A549 (cell line): ENCODE measurements around the gene TTLL9. TPM values are rescaled to one million over a fixed set of nuclear protein-coding genes. Genes with fewer than 3 reads are reported as not detected.

Source experiments
- ATAC-seq, 2 experiments: fragments of 200-7000 bp in 1 of 2; fragments of >200 bp in 1 of 2; cut with Nextera tagmentation in 1 of 2; cut with Tn5 transposase in 1 of 2; 3 replicates each; pipeline versions ENCODE4 v1.8.0 to v1.9.1; 2018 to 2020; ENCODE audit warnings: mild to moderate bottlenecking in 1 of 2, moderate library complexity in 1 of 2
- CTCF ChIA-PET: fragments of 300-600 bp; sonication (Branson Sonifier 250); formaldehyde crosslinking; extraction: SDS; loops from one replicate; lab custom pipeline; 2021; ENCODE audit warnings: antibody characterized with exemption, inconsistent platforms; lab: Yijun Ruan, JAX
- POLR2A ChIA-PET: fragments of 350-600 bp; formaldehyde crosslinking; extraction: SDS; loops from one replicate; lab custom pipeline; 2021; ENCODE audit warnings: antibody characterized with exemption, inconsistent platforms; lab: Yijun Ruan, JAX
- DNase-seq, 2 experiments: peaks; one replicate each; pipeline versions ENCODE4 v3.0.0 to v3.0.0-alpha.2; 2011 to 2016; ENCODE audit warnings: low read depth in 1 of 2, low spot score in 1 of 2
- FAIRE-seq: peaks from 2 replicates; lab custom pipeline; 2011; peaks lifted over from hg19 to GRCh38; lab: Jason Lieb, UNC
- H3K27ac ChIP-seq, 2 experiments: fragments of >200 bp; sonication (Bioruptor Twin); formaldehyde crosslinking; 3 replicates each; pipeline ENCODE4 v1.5.1; 2016 to 2017
- H3K4me1 ChIP-seq: fragments of >200 bp; sonication (Bioruptor Twin); formaldehyde crosslinking; 3 replicates; pipeline ENCODE4 v1.6.1; 2016
- H3K4me2 ChIP-seq: fragments of >200 bp; sonication (Bioruptor Twin); formaldehyde crosslinking; 3 replicates; pipeline ENCODE4 v1.6.1; 2016
- H3K4me3 ChIP-seq: fragments of >200 bp; sonication (Bioruptor Twin); formaldehyde crosslinking; 3 replicates; pipeline ENCODE4 v1.5.1; 2016
- H3K9me3 ChIP-seq: fragments of >200 bp; sonication (Bioruptor Twin); formaldehyde crosslinking; 3 replicates; pipeline ENCODE4 v1.6.1; 2016
- CEBPB ChIP-seq, 2 experiments: fragments of >200 bp in 1 of 2; sonication (Bioruptor Twin) in 1 of 2; formaldehyde crosslinking in 1 of 2; IDR thresholded peaks; 2 replicates each; pipeline ENCODE4 v1.6.1; 2012 to 2016
- CTCF ChIP-seq: fragments of >200 bp; sonication (Bioruptor Twin); formaldehyde crosslinking; IDR thresholded peaks from 3 replicates; pipeline ENCODE4 v1.5.1; 2016
- E2F6 ChIP-seq: IDR thresholded peaks from 2 replicates; pipeline ENCODE4 v1.6.1; 2012; ENCODE audit warnings: low read depth, borderline replicate concordance
- ESRRA ChIP-seq: fragments of 150-350 bp; IDR thresholded peaks from 2 replicates; pipeline ENCODE4 v1.6.1; 2014; ENCODE audit warnings: mild to moderate bottlenecking, low read length, borderline replicate concordance
- FOSL2 ChIP-seq, 2 experiments: fragments of 450-650 bp in 1 of 2; fragments of >200 bp in 1 of 2; sonication (Bioruptor Twin) in 1 of 2; formaldehyde crosslinking; IDR thresholded peaks; 2 replicates each; pipeline versions ENCODE4 v1.5.0 to v1.6.1; 2016 to 2020; ENCODE audit warnings: mild to moderate bottlenecking in 1 of 2, moderate library complexity in 1 of 2
- HOXB5 ChIP-seq: fragments of 250-450 bp; sonication (Bioruptor Pico); IDR thresholded peaks from 2 replicates; pipeline ENCODE4 v1.5.0; 2020; ENCODE audit warnings: mild to moderate bottlenecking, moderate library complexity
- JUN ChIP-seq, 2 experiments: fragments of >200 bp; sonication (Bioruptor Twin); formaldehyde crosslinking; IDR thresholded peaks; 2 replicates in 1 of 2; 3 replicates in 1 of 2; pipeline ENCODE4 v1.6.1; 2016 to 2017
- JUNB ChIP-seq: fragments of >200 bp; sonication (Bioruptor Twin); formaldehyde crosslinking; IDR thresholded peaks from 2 replicates; pipeline ENCODE4 v1.6.1; 2016
- KDM5A ChIP-seq: fragments of 200-600 bp; sonication (generic); IDR thresholded peaks from 2 replicates; pipeline ENCODE4 v1.6.1; 2016; ENCODE audit warnings: antibody characterized with exemption, mild to moderate bottlenecking
- MAFK ChIP-seq: fragments of 450-650 bp; IDR thresholded peaks from 2 replicates; pipeline ENCODE4 v1.6.1; 2014; ENCODE audit not compliant: partially characterized antibody
- MAX ChIP-seq: IDR thresholded peaks from 2 replicates; pipeline ENCODE4 v1.6.1; 2012
- POLR2A ChIP-seq: IDR thresholded peaks from 2 replicates; pipeline ENCODE4 v1.6.1; 2012; ENCODE audit warnings: mild to moderate bottlenecking, low read length
- RARB ChIP-seq: fragments of 250-450 bp; sonication (Bioruptor Pico); IDR thresholded peaks from 2 replicates; pipeline ENCODE4 v1.8.0; 2021; ENCODE audit warnings: mild to moderate bottlenecking, moderate library complexity
- SREBF2 ChIP-seq: fragments of 450-650 bp; IDR thresholded peaks from 2 replicates; pipeline ENCODE4 v1.6.1; 2014; ENCODE audit warnings: mild to moderate bottlenecking, moderate library complexity
- ZNF302 ChIP-seq: fragments of 250-450 bp; sonication (Bioruptor Pico); IDR thresholded peaks from 2 replicates; pipeline ENCODE4 v1.9.0; 2021; ENCODE audit warnings: inconsistent platforms, mild to moderate bottlenecking, moderate library complexity
- ZSCAN20 ChIP-seq: fragments of 250-450 bp; sonication (Bioruptor Pico); IDR thresholded peaks from 2 replicates; pipeline ENCODE4 v1.8.0; 2022; ENCODE audit warnings: mild to moderate bottlenecking, moderate library complexity
- WGBS: methylation state at CpG from one replicate; pipeline ENCODE4 v1.1.6; 2017; ENCODE audit errors: missing lambda C conversion rate; 5-methylcytosine and 5-hydroxymethylcytosine counted together
- polyA plus RNA-seq, 4 experiments: library from polyadenylated mRNA; depleted of rRNA in 3 of 4; stranded (reverse); fragments of >200 nt; fragmentation: RNase III in 1 of 4; extraction: RNeasy Plus Mini Kit Qiagen cat#74134 plus additional on column Dnase treatment in 1 of 4; gene quantifications; 2 replicates in 3 of 4; 3 replicates in 1 of 4; pipeline ENCODE4 v1.2.3, GENCODE V29; 2011 to 2017
- TF ChIP-seq, protein P1 (sequence below): fragments of 200-600 bp; sonication (generic); IDR thresholded peaks from 2 replicates; pipeline ENCODE4 v1.6.1; 2016; ENCODE audit warnings: antibody characterized with exemption, mild to moderate bottlenecking, moderate library complexity
- TF ChIP-seq, protein P2 (sequence below): fragments of 150-350 bp; IDR thresholded peaks from 2 replicates; pipeline ENCODE4 v1.6.1; 2014; ENCODE audit warnings: low read depth, mild to moderate bottlenecking, low read length
- TF ChIP-seq, protein P3 (sequence below): fragments of >200 bp; sonication (Bioruptor Twin); formaldehyde crosslinking; IDR thresholded peaks from 2 replicates; pipeline ENCODE4 v1.6.1; 2016

The TTLL9 gene
- polyA plus RNA-seq, 2 of the 4 experiments (the other 2 are of a cell fraction): 0.06 to 0.15 TPM

DNA sequence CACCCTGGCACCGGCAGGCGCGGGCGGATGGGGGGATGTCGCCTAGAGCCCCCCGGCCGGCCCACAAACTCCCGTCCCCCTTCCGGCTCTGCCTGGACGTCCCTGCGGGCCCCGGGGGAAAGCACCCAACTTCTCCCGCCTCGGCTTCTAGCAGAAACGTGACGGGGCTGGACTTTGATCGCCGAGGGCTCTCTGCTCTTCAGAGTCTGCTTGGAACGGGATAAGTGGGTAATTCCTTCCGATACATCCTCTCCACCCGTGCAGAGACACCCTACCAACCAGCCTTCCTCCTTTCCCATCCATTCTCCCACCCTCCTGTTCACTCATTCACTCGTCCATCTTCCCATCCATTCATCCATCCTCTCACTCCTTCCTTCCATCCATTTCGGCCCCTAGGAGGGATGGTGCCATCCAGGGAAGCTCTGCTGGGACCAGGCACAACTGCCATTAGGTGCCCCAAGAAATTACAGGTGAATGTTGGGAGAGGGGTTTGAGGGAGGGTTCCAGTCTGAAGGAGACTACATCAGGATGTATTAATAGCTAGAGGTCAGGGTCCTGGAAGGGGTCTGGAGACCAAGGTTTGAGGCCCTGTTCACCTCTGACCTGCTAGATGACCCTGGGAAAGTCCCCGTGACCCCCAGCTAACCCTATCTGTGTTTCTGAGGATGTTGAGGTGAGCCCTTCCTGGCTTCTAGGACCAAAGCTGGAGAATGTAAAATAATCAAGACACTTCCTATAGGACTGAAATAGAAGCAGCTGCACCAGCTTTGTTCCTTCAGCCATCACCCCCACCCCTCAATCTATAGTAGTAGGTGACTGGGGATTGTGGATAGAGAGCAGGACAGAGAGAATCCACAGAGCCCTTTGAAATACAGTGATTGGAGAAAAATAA, 538 bp downstream of the TTLL9 start:
- DNase-seq (no peak), ATAC-seq (no peak; a peak in 2 of 6 replicates), FAIRE-seq (no peak)
- ChIA-PET POLR2A (interaction anchor here (1.3 kb wide), 1 partner anchor 9 kb away, joined by 5 read pairs; no protein-coding TSS in a partner anchor), CTCF (interaction anchor here (0.9 to 3.9 kb wide), 9 partner anchors 8 to 81 kb away, joined by 3 to 22 read pairs (median 6); partner anchors contain the start of genes FOXS1 and PDRG1)
- Histone ChIP-seq H3K4me2 (peak overlapping the region; percentile 99), H3K4me3 (peak overlapping the region; percentile 70), H3K27ac (peak overlapping the region; percentile 66 to 90), H3K4me1 (peaks cover 12% of the 10 kb centered on the region; the same call in 2 of the 3 replicates), H3K9me3 (no peaks in the 10 kb centered on the region)
- TF ChIP-seq ZSCAN20 (CRISPR knock-in tag) (no peak), FOSL2 (IDR thresholded peaks at IDR 0.05) (no peak), FOSL2 (CRISPR knock-in tag; IDR thresholded peaks at IDR 0.05) (no peak), HOXB5 (CRISPR knock-in tag) (no peak), CEBPB (IDR thresholded peaks at IDR 0.05) (no peak), KDM5A (no peak), ESRRA (no peak), MAFK (no peak), RARB (CRISPR knock-in tag) (no peak), JUN (IDR thresholded peaks at IDR 0.05) (no peak), SREBF2 (no peak), CTCF (no peak), E2F6 (no peak), POLR2A (no peak), ZNF302 (CRISPR knock-in tag) (no peak)
- TF ChIP-seq, protein P1, sequence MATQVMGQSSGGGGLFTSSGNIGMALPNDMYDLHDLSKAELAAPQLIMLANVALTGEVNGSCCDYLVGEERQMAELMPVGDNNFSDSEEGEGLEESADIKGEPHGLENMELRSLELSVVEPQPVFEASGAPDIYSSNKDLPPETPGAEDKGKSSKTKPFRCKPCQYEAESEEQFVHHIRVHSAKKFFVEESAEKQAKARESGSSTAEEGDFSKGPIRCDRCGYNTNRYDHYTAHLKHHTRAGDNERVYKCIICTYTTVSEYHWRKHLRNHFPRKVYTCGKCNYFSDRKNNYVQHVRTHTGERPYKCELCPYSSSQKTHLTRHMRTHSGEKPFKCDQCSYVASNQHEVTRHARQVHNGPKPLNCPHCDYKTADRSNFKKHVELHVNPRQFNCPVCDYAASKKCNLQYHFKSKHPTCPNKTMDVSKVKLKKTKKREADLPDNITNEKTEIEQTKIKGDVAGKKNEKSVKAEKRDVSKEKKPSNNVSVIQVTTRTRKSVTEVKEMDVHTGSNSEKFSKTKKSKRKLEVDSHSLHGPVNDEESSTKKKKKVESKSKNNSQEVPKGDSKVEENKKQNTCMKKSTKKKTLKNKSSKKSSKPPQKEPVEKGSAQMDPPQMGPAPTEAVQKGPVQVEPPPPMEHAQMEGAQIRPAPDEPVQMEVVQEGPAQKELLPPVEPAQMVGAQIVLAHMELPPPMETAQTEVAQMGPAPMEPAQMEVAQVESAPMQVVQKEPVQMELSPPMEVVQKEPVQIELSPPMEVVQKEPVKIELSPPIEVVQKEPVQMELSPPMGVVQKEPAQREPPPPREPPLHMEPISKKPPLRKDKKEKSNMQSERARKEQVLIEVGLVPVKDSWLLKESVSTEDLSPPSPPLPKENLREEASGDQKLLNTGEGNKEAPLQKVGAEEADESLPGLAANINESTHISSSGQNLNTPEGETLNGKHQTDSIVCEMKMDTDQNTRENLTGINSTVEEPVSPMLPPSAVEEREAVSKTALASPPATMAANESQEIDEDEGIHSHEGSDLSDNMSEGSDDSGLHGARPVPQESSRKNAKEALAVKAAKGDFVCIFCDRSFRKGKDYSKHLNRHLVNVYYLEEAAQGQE: no peak
- TF ChIP-seq, protein P2, sequence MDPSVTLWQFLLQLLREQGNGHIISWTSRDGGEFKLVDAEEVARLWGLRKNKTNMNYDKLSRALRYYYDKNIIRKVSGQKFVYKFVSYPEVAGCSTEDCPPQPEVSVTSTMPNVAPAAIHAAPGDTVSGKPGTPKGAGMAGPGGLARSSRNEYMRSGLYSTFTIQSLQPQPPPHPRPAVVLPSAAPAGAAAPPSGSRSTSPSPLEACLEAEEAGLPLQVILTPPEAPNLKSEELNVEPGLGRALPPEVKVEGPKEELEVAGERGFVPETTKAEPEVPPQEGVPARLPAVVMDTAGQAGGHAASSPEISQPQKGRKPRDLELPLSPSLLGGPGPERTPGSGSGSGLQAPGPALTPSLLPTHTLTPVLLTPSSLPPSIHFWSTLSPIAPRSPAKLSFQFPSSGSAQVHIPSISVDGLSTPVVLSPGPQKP: no peak
- WGBS: 31% methylated on average over 17 of the region's 24 CpGs

DNA sequence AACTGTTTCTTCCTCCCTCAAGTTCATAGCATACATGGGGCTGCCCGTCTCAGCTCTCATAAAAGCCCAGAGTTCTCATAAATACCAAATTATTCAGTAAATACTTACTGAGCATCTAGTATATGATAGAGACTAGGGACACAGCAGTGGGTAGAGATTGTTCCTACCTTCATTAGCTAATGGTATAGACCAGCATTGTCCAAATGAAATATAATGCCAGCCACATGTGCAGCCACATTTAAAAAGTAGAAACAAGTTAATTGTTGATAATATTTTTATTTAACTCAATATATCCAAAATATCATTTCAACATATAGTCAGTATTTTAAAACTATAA, 1.2 kb downstream of the TTLL9 start:
- DNase-seq: no peak
- POLR2A ChIA-PET: interaction anchor here (1.3 kb wide), 1 partner anchor 8 kb away, joined by 5 read pairs; no protein-coding TSS in a partner anchor
- TF ChIP-seq MAFK (no peak), JUNB (no peak), FOSL2 (IDR thresholded peaks at IDR 0.05) (no peak), FOSL2 (CRISPR knock-in tag; IDR thresholded peaks at IDR 0.05) (no peak), MAX (no peak)
- TF ChIP-seq, protein P3, sequence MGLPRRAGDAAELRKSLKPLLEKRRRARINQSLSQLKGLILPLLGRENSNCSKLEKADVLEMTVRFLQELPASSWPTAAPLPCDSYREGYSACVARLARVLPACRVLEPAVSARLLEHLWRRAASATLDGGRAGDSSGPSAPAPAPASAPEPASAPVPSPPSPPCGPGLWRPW: no peak
- CTCF ChIA-PET: interaction anchor here (0.9 to 3.9 kb wide), 9 partner anchors 9 to 81 kb away, joined by 3 to 22 read pairs (median 5); partner anchors contain the start of genes FOXS1 and PDRG1
- no peak overlapping the region for H3K4me3 ChIP-seq
- 93% methylated on average over 1 of the region's 1 CpG for WGBS
- ATAC-seq: no peak
- FAIRE-seq: no peak
- no peak overlapping the region for H3K4me2 ChIP-seq
- H3K9me3 ChIP-seq: no peaks in the 10 kb centered on the region
- peaks cover 12% of the 10 kb centered on the region; the same call in 2 of the 3 replicates for H3K4me1 ChIP-seq
- H3K27ac ChIP-seq: no peak overlapping the region
